Measurements from ENCODE around the gene DESI1.
A peak's percentile ranks its signal among the peaks of the same experiment; 100 is the strongest.

GRCh38 chr22:41589391-41590241 is 31.2 kb downstream of the DESI1 start, which contains the start of gene PMM1:
- TF ChIP-seq CTCF (IDR thresholded peaks at IDR 0.05) (no peak), POLR2A (IDR thresholded peaks at IDR 0.05) (peak in 1 of 2 donors; percentile 59)
